SK-N-SH (cell line): Measurements from ENCODE around the gene TSSK2.

ENCODE experiments used
- CTCF ChIP-seq: fragments of 200-600 bp; sonication (generic); IDR thresholded peaks from 2 replicates; pipeline ENCODE4 v1.6.1; 2017; ENCODE audit warnings: antibody characterized with exemption, mild to moderate bottlenecking, moderate library complexity
- EP300 ChIP-seq, 2 experiments: IDR thresholded peaks; 2 replicates each; pipeline versions ENCODE4 v1.4.0 to v1.6.1; 2012; ENCODE audit warnings: borderline replicate concordance in 1 of 2, low read depth in 1 of 2, low read length in 1 of 2
- EZH2phosphoT487 ChIP-seq: fragments of 200-600 bp; sonication (generic); IDR thresholded peaks from 2 replicates; pipeline ENCODE4 v1.6.1; 2017; ENCODE audit warnings: low read depth, mixed run types, mild to moderate bottlenecking, antibody characterized with exemption, moderate library complexity, borderline replicate concordance
- TAF1 ChIP-seq: IDR thresholded peaks from 2 replicates; pipeline ENCODE4 v1.6.1; 2012; ENCODE audit warnings: low read depth, mild to moderate bottlenecking, low read length, moderate library complexity, borderline replicate concordance
- TEAD4 ChIP-seq: IDR thresholded peaks from 2 replicates; pipeline ENCODE4 v1.4.0; 2012; ENCODE audit warnings: mild to moderate bottlenecking, borderline replicate concordance; ENCODE audit not compliant: insufficient read depth
- USF2 ChIP-seq: fragments of 150-350 bp; IDR thresholded peaks from 2 replicates; pipeline ENCODE4 v1.6.1; 2017; ENCODE audit warnings: antibody characterized with exemption, low read length, low read depth, borderline replicate concordance

GRCh38 chr22:19086417-19086816, 44.7 kb upstream of the TSSK2 start:
- no peak for TF ChIP-seq CTCF
- no peak for TF ChIP-seq USF2
- no peak for TF ChIP-seq EP300 (IDR thresholded peaks at IDR 0.05; ENCODE audit: borderline replicate concordance in 1 of 2, low read depth in 1 of 2, low read length in 1 of 2)
- no peak for TF ChIP-seq TAF1
- TF ChIP-seq EZH2phosphoT487, result no peak
- TF ChIP-seq TEAD4, result no peak
